Activated CD4-positive, alpha-beta T cell treated with anti-CD3 and anti-CD28 coated beads, Interleukin-2, amount 50 U/mL, for 1 hour (primary cell): ENCODE measurements around the gene UST.
A peak's percentile ranks its signal among the peaks of the same experiment; 100 is the strongest.
"Not testable (repeated sequence)": the region's sequence is repeated elsewhere in the genome, so short reads cannot be mapped to it uniquely, and the experiment has no call there.

Experiments
- DNase-seq: peaks from one replicate; pipeline ENCODE4 v3.0.0-alpha.2; 2020

The UST gene

DNA sequence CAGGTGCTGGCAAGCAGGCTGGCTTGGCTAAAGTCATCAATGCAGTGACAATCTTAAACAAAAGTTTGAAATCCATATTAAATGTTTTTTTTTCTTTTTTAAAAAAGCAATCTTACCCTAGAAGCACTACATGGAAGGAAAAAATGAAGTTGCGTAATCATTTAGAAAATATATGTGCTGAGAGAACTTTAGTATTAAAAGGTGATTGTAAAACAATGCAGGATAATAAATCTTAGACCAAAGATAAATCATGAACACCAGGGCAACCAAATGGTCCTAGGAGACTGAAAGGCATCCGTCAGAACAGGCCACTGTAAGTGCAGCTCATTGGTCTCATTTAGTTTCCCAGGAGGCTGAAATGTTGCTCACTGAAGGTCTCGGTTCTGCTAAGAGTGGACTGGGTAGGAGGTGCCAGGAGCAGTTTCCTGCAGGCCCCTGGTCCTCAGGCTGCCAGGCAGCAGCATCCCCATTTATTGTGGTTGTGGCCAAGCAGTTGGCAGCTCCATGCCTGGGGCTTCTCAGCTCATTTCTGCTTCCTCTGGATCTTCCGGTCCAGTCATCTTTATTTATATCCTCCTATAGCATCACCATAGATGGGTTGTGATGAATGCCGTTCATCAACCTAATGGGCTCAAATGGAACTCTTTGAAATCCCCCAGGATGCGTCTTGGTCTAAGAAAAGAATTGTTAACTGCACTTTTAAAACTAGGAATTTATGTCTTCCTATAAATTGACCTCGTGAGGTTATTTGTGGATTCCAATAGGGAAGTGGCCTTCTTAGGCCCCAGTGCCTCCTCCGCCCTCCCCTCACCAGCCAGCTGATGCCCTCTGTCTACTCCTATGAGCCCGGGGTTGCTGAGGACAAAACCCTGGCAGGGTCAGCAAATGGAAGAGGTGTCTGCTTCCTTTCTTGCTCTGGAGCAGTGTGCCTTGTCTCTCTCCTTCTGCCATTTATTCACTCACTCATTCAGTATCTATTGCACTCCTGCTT is 269.0 kb downstream of the UST start:
- no peak for DNase-seq

DNA sequence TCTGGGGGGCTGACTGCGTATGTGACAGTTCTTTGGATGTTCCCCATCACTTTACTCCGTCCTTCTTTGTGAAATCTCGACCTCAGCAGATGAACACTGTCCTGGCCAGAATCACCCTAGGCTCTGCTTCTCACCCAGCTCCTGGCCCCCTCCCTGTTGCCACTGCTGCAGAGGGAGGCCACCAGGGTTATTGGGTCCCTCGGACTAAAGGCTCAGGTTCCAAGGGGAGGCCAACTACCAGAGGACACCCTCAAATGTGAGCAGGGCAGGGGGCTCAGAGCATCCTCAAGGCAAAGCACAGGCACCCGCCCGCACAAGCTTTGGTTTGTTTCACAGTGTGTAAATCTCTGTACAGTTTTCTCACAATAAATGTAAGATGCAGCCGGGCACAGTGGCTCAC is 269.9 kb downstream of the UST start:
- DNase-seq, result no peak

DNA sequence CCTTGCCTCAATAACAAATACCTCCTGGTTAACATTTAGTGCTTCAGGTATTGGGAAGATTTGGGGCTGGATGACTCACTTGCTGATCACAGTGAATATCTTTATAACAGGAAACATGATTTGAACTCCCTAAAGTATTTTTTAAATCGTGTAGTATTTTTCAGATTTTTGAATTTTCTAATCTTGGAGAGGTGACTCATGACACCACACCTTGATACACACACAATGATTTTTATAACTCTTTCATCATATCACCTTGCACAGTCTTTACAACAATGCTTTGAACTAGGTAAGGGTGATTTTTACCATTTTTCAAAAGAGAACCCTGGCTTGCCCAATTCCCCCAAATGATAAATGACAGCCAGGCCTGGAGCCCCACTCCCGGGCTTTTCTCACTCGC is 273.5 kb downstream of the UST start:
- no peak for DNase-seq

DNA sequence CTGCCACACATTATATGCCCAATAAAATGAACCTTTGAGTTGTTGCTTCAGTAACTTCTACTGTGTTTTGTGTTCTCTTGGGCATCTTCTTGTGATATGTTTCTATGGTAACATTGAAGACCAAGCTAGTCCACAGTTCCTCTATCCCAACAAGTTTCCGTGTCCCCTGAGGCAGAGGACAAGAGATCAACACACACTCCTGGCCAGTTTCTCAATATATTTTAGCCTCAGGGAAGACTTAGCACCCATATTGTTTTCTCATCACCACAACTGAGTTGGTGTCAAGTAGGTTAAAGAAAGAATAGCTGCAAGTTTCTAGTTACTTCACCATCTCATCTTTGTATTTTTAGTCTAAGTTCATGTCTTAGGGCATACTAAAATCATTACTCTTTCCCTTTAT is 277.5 kb downstream of the UST start:
- no peak for DNase-seq

DNA sequence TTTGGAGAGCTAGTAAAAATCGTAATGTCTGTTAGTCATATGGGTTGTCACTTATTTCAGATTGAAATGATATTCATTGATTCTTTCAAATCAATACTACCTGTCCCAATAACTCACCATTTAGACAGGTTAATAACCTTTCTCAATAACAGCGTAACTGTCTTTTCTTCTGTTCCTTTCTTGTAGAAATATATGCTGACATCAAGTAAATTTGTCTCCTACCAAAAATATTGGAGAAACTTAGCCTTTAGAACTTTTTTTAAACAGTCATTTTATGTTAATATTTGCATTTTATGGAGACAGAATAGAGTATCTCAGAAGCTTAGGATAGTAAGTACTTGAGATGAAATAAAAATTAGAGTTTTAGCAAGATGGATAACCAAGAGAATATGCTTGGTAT is 278.2 kb downstream of the UST start:
- DNase-seq, result no peak

DNA sequence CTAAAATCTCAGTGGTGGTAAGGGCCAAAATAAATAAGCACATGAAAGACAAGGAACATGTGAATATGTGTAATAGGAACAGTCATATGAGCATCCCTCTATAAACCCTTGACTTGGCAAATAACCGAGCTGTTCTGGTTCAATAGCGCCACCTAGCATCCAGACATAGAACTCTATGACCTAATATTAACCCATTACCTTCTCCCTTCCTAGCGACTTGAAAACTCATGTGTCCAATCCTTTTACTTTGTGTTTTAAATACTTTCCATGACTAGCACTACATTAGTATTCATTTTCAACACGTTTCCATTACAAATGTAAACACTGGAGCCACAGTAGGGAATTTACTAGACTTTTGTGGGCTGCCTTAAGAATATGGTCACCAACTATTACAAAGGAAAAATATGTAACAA is 279.7 kb downstream of the UST start:
- DNase-seq, result no peak

DNA sequence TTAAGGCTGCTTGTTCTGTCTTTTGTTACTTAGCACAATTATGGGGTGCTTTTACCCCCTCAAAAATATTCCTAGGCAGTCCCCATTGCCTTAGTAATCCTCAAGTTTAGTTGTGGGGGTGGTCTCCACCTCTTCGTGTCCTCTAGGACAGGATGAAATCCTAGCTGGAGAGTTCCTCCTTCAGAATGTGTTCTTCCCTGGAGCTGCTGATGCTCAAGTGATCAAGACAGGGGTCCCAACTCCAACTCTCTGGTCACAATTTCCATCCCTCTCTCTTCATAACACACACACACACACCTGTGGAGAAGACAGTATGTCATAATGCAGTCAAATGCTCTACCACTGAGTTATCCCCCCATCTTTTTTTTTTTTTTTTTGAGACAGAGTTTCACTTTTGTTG is 280.7 kb downstream of the UST start:
- no peak for DNase-seq

DNA sequence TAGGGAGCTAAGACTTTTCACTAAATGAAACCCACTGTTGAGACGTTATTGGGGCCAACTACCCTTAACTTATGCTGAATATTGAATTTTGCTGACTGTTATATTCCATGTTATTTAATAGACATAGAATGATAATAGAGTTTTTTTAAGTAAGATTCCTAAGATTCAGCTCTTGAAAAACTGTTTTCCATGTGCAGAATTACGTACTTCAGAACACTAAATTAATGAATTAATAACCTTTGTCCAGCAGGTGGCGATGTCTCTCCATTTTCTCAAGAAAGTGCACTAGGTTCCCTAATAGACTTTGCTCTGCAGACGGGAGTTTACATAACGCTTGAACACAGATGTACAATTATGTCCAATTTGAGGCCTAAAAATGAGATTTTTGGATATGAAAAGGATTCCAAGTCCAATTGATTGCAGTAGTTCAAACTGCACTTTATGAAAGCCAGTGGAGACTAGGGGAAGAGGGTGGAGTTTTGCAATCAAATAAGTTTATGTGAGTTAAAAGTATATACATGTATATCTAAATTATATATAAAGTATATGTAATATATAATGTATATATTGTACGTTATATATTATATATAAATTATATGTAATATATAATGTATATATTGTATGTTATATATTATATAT is 282.1 kb downstream of the UST start:
- DNase-seq, result peak; percentile 59

DNA sequence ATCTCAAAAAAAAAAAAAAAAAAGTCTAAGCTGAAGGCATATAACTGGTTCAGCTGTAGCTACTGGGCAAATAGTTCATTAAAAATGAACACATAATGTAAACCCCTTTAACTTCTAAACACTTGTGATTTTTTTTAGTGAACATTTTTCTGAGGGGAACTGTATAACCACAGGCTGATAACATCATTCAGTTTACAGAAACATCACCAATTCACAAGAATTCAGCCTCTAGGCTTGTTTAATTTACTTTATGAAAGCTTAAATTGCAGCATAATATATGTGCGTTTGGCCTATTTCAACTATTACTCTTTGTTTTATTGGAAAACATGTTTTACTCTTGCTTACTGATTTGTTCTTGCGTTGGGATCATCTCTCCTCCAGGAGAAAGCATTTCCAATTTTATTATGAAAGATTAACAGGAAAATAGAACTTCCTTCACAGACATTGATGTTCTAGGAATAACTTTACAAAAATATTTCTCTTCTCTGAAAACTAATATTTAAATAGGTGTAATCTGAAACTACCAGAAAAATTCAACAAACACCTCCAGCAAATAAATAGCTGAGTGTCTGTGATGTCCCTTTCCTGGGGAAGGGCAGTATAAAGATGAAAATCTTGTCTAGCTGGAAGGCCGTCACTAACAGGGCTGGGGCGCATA is 284.5 kb downstream of the UST start:
- DNase-seq, result no peak

DNA sequence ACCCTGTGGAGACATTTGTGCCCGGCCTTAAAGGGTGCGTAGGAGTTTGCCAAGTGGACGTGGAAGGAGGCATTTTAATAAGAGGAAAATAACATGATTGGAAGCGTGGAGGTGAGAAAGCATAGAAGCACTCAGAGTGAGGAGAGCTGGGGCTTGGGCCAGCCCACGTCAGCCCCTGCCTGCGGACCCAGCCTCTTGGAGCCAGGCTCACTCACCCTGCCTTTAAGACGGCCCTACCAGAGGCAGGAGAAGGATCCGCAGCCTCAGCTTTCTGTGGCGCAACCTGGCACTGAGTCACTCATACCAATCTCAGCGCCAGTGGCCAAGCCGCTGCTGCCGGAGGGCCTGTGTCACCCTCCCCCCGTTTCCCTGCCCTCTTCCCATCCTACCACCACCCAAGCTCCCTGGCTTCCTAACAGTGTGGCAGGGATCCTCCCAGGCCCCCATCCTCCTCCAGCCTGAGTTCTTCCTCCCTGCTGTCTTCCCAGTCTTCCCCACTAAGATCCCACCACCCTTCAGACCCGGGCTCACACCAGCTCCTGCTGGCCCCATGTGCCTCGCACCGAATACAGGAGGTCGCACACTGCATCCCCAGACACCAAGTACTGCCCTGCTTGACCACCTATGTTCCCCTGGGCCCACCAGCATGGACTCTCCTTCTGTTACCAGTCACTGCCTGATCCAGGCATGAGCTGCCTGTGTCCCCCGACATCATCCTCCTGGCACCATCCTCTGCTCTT is 285.2 kb downstream of the UST start:
- DNase-seq, result peak; percentile 36

DNA sequence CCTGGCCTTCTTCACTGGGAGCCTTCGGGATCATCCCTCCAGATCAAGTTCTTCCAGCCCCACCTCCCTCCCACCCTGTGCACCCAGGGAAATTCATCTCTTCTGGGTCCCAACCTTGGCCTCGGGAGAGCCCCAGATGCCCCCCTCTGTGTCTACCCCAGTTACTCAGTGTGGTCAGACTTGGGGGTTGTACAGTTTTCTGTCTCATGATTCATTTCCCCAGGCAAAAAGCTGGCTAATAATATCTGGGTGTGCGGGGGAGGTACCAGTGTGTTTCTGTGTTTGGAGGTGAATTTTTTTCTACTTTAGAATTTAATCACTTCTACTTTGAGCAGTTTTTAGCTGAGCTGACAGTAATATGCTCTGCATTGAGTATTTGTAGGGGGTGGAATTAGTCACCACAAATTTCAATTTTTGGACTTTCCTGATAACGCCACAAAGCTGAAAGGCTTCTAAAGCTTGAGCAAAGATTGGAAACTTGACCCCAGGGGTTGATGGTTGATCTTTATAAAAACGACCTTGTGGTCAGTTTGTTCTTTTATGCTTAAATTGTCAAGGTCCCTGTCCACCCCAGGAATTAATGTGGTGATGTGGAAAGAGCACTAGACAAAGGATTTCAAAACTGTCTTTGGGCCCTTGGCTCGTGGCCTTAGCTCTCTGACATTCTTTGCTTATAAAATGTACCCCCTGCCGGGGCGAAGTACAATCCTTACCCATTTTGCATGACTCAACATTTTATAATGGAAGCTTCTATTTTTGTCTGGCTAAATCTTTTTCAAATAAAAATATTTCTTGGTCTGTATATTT is 286.0 kb downstream of the UST start:
- peak; percentile 13 for DNase-seq

DNA sequence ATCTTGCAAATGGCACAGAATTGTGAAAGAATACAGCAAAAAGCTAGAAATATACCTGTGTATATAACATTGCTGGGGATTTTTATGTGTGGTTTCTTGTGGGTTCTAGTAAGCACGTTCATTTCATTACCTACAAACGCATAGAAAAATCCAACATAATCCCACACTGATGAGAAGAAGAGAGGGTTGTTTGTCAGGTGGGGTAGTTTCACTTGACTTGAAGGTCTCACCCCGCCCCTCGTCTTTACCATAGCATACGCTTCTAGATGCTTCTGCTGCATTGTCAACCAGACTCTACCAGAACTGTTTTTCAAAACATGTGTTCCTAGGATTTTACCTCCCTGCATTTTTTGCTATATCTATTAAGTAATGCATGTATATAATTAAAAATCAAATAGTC is 286.6 kb downstream of the UST start:
- DNase-seq, result no peak

DNA sequence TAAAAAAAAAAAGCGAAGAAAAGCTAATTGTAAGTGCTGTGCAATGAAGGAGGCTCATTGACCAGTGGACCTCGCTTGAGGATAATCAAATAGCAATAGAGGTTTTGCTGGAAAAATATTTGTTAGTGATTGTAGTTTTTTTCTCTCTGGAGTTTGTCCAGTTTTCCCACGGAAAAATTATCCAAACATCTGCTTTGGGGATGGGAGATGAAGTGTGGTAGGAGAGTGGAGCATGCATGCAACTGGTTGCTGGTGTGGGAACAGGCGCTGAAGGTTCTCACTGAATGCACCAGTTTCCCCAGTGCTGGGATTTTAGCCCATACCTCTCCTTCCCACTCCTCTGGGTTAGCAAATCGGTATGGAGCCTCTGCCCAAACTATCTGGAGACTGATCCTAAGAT is 288.9 kb downstream of the UST start:
- no peak for DNase-seq

DNA sequence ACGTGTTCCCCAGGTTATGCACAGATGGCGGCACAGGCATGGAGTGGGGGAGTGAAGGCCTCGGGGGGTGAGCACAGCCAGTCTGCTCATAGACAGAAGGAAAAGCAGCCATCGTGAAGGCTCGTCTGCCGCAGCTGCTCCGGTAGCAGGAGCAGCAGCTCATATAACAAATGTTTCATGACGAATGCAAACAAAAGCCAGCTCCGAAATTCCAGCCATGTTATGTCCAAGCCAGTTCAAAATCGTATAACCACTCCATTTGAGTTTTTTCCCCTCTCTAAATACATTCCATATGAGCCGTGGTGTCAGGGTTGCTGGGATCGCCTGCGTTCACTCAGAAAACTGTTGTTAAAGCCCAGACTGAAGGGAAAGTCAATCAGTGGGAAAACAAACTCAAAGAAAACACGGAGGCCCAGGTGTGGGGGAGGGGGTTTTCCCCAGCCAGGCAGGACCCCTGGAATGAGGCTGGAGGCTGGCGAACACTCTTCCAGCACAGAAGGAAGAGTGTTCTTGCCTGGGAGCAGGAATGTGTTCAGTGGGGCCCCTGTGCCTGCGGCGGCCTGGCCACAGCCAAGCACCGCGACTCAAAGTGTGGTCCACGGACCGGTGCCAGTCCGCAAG is 290.3 kb downstream of the UST start:
- no peak for DNase-seq

DNA sequence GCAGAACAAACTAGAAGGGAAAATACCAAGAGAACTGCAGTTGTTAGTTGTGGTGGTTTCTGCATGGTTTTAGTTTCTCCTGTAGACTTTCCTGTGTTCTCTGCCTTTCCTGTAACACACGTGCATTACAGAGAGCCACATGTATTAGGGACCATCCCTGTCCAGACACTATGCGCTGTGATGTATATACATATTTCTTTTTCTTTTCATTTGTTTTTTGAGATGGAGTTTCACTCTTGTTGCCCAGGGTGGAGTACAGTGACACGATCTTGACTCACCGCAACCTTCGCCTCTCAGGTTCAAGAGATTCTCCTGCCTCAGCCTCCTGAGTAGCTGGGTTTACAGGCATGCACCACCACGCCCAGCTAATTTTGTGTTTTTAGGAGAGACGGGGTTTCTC is 292.2 kb downstream of the UST start:
- not testable (repeated sequence) for DNase-seq

DNA sequence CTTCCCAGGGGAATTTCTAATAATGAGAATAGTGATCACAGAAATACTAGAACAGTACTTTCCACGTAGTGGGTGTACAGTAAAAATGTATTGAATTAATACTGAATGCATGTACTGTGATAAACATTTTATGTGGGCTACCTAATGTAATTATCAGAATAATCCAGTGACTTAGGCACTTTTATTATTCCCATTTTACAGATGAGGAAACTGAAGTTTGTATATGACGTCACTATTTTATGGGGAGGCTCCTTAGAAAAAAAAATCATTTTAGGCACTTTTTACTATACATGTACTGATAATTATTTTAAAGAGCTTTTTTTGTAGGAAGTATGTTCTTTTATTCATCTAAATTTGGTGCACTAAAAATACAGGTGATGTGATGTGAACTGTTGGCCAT is 295.1 kb downstream of the UST start:
- DNase-seq, result no peak

DNA sequence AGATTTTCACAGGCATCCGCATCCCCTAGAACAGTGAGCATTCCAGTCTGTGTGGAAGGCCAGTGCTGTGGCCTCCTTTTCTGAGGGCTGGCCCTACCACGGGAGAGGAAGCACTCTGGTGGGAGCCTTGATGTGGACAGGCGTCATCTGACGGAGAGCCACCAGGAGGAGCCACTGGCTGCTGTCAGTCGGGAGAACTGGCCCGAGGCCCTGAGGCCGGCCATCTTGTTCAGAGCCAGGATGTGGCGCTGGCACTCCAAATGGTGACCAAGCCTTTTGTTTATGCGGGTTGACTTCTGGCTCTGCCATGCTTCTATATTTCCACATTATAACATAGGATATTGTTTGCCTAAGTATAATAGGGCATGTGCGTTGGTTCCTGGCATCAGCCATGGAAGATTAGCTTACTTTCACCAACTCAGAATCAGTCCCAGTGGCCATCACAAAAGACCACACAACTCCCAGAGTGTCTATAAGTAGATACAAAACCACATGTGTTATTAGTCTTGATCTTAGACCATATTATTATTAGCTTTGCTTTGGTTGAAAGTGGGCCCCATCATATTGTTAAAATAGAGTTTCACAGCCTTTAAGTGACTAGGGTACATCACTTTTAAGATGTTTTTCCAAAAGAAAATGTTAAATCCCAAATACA is 296.8 kb downstream of the UST start:
- no peak for DNase-seq

DNA sequence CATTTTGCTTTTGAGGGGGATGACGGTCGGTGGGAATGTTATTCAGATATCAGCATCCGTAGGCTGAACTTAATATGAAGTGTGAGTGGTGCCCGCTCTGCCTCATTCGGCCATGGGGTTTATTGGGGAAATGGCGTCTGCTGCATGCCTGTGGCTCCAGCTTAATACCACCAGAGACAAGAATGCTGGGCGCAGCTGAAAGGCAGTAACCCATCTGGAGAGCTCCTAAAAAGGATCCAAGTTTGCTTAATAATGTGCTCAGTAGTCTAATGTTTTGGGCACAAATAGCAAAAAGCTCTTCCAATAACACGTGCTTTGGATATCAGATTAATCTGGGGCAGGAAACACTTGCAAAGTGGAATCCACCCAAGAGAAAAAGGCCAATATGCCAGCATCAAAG is 297.7 kb downstream of the UST start:
- no peak for DNase-seq

DNA sequence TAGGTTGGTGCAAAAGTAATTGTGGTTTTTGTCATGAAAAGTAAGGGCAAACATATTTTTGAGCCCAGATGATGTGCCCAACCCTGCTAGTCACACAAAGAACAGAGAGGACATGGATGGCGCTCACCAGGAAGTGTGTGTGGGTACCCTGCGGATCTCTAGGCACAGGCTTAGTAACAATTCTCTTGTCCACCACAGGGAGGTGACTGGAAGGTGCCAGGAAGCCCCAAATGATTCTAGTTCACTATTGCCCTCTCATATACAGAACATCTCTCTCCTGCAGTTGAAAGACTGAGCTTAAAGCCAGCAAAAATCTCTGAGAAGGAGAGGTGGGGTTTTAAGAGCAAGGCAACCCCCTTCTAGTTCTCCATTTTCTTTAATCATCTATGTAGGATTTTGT is 298.6 kb downstream of the UST start:
- DNase-seq, result no peak

DNA sequence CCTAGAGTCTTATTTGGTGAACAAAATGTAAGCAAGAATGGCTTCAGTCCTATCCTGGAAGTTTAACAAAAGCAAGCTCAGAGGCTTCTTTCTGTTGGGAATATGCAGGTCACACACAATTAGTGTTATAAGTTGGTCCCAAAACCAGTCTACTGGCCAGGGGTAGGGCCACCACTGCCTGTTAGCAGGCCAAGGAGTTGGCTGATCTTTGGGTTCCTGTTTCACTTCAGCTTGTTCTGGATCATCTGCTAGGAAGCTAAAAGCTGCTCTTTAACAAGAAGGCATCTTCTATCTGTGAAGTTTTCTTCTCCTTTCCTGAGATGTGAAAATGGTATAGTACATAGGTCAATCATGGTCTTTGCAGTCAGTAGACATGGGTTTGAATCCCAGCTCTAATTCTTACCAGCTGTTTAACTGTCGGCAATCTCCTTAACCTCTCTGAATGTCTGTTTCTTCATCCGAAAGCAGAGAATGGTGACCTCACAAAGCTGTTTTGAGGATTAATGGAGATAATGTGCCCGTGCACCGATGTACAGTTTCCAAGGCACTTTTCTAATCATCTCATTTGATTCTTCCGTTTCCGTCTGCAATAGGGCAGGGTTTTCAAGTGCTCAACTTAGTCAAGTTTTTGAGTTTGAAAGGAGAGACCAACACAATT is 299.5 kb downstream of the UST start:
- no peak for DNase-seq

DNA sequence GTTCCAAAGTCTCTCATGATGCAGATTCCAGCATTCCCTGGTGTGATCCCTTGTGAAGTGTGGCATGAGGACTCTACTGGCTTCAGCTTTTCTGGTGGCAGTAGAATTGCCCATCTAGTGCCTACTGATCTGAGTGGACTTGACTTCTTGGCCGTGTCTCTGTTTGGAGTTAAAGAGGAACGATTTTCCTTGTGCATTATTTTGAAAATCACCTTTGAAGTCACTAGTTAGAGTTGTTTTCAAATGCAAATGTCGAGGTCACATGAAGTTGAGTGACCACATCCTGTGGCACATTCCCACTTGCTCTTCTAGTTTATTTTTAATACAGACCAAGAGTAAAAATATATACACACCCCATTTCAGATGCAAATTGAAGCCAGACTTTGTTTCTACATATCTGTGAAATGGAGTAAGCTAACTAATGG is 300.0 kb downstream of the UST start:
- DNase-seq, result no peak
